Loucy (cell line): ENCODE measurements around the gene MED14.

Source experiments
- H2AFZ ChIP-seq: fragments of 200-600 bp; sonication (generic); 2 replicates; pipeline ENCODE4 v1.6.0; 2016; ENCODE audit warnings: antibody characterized with exemption, mild to moderate bottlenecking, low read length, moderate library complexity
- H3F3A ChIP-seq: fragments of 200-600 bp; 2 replicates; pipeline ENCODE4 v1.6.0; 2016; ENCODE audit warnings: antibody characterized with exemption, low read depth, mild to moderate bottlenecking
- H3K27me3 ChIP-seq: fragments of 200-600 bp; sonication (generic); 2 replicates; pipeline ENCODE4 v1.6.1; 2014; ENCODE audit warnings: low read length, mild to moderate bottlenecking; ENCODE audit not compliant: insufficient read depth, poor library complexity, severe bottlenecking
- H3K36me3 ChIP-seq: fragments of 200-600 bp; sonication (generic); 2 replicates; pipeline ENCODE4 v1.6.1; 2016; ENCODE audit warnings: low read length; ENCODE audit not compliant: insufficient read depth
- H3K4me1 ChIP-seq: fragments of 200-600 bp; sonication (generic); 2 replicates; pipeline ENCODE4 v1.5.1; 2014; ENCODE audit warnings: low read length, mild to moderate bottlenecking; ENCODE audit not compliant: insufficient read depth, poor library complexity, severe bottlenecking
- H3K4me2 ChIP-seq: fragments of 200-600 bp; sonication (generic); 2 replicates; pipeline ENCODE4 v1.6.0; 2014; ENCODE audit warnings: antibody characterized with exemption, low read length, low read depth, mild to moderate bottlenecking; ENCODE audit not compliant: poor library complexity, severe bottlenecking
- H3K4me3 ChIP-seq: fragments of 200-600 bp; sonication (generic); 2 replicates; pipeline ENCODE4 v1.5.1; 2014; ENCODE audit warnings: low read length, mild to moderate bottlenecking, mixed read lengths; ENCODE audit not compliant: poor library complexity, severe bottlenecking
- H3K79me2 ChIP-seq: fragments of 200-600 bp; sonication (generic); 2 replicates; pipeline ENCODE4 v1.6.1; 2014; ENCODE audit warnings: low read length; ENCODE audit not compliant: insufficient read depth
- H3K9ac ChIP-seq: fragments of 200-600 bp; sonication (generic); 2 replicates; pipeline ENCODE4 v1.6.0; 2014; ENCODE audit warnings: mild to moderate bottlenecking, low read depth, low read length, moderate library complexity; ENCODE audit not compliant: poor library complexity, severe bottlenecking
- H3K9me2 ChIP-seq: fragments of 200-600 bp; sonication (generic); replicated peaks from 2 replicates; pipeline ENCODE4 v1.6.1; 2016; ENCODE audit warnings: low read depth, low read length, mixed read lengths
- H3K9me3 ChIP-seq: fragments of 200-600 bp; sonication (generic); 2 replicates; pipeline ENCODE4 v1.6.1; 2014; ENCODE audit warnings: mild to moderate bottlenecking, antibody characterized with exemption, low read length, low read depth; ENCODE audit not compliant: insufficient read depth
- H4K20me1 ChIP-seq: fragments of 200-600 bp; sonication (generic); 2 replicates; pipeline ENCODE4 v1.6.0; 2014; ENCODE audit warnings: antibody characterized with exemption, low read length, mild to moderate bottlenecking; ENCODE audit not compliant: insufficient read depth, poor library complexity, severe bottlenecking
- CTCF ChIP-seq: fragments of 200-600 bp; sonication (generic); conservative IDR thresholded peaks from 2 replicates; pipeline ENCODE4 v1.5.1; 2014; ENCODE audit warnings: mild to moderate bottlenecking, antibody characterized with exemption, low read length
- EZH2phosphoT487 ChIP-seq: fragments of 200-600 bp; IDR thresholded peaks from 2 replicates; pipeline ENCODE4 v1.6.1; 2018; ENCODE audit warnings: antibody characterized with exemption, mild to moderate bottlenecking, moderate library complexity, borderline replicate concordance

The MED14 gene

GRCh38 chrX:40688929-40689328 is 46.4 kb downstream of the MED14 start:
- no peaks in the 10 kb centered on the region for H4K20me1 ChIP-seq
- H3K9me3 ChIP-seq, result no peaks in the 10 kb centered on the region
- H3K4me1 ChIP-seq, result no peaks in the 10 kb centered on the region
- H3K27me3 ChIP-seq, result no peaks in the 10 kb centered on the region
- H3K4me2 ChIP-seq, result no peak overlapping the region
- TF ChIP-seq EZH2phosphoT487 (no peak), CTCF (no peak)
- H3K79me2 ChIP-seq, result no peaks in the 10 kb centered on the region
- H3F3A ChIP-seq, result no peaks in the 10 kb centered on the region
- H3K9ac ChIP-seq, result no peak overlapping the region
- no peak overlapping the region for H2AFZ ChIP-seq
- peaks cover 39% of the 10 kb centered on the region; the same call in 1 of the 2 replicates for H3K36me3 ChIP-seq
- H3K4me3 ChIP-seq, result no peak overlapping the region
- no peaks in the 10 kb centered on the region for H3K9me2 ChIP-seq

- H3K4me3 ChIP-seq, result no peak overlapping the region
- H4K20me1 ChIP-seq, result no peaks in the 10 kb centered on the region
- H3K9me3 ChIP-seq, result no peaks in the 10 kb centered on the region
- no peak overlapping the region for H3K9ac ChIP-seq
- no peaks in the 10 kb centered on the region for H3K4me1 ChIP-seq
- H2AFZ ChIP-seq, result no peak overlapping the region
- no peaks in the 10 kb centered on the region for H3K27me3 ChIP-seq
- H3F3A ChIP-seq, result no peaks in the 10 kb centered on the region
- peaks cover 39% of the 10 kb centered on the region; the same call in 1 of the 2 replicates for H3K36me3 ChIP-seq
- H3K4me2 ChIP-seq, result no peak overlapping the region
- no peaks in the 10 kb centered on the region for H3K9me2 ChIP-seq
- TF ChIP-seq CTCF (no peak), EZH2phosphoT487 (no peak)
- H3K79me2 ChIP-seq, result no peaks in the 10 kb centered on the region
Measured at GRCh38 chrX:40687169-40687568, 48.2 kb downstream of the MED14 start.

GRCh38 chrX:40685362-40685918 is 49.9 kb downstream of the MED14 start:
- no peak for TF ChIP-seq EZH2phosphoT487
- no peak for TF ChIP-seq CTCF
- H3K4me3 ChIP-seq, result no peak overlapping the region
- no peaks in the 10 kb centered on the region for H3K79me2 ChIP-seq
- no peaks in the 10 kb centered on the region for H3K9me3 ChIP-seq
- H3K9me2 ChIP-seq, result no peaks in the 10 kb centered on the region
- H3K27me3 ChIP-seq, result no peaks in the 10 kb centered on the region
- peaks cover 49% of the 10 kb centered on the region; the same call in 1 of the 2 replicates for H3K36me3 ChIP-seq
- H3K4me1 ChIP-seq, result no peaks in the 10 kb centered on the region
- H2AFZ ChIP-seq, result no peak overlapping the region
- H3K9ac ChIP-seq, result no peak overlapping the region
- no peaks in the 10 kb centered on the region for H3F3A ChIP-seq
- H4K20me1 ChIP-seq, result no peaks in the 10 kb centered on the region
- no peak overlapping the region for H3K4me2 ChIP-seq
